PC-9 (cell line): ENCODE data around the gene CDNF. TPM values are rescaled to one million over a fixed set of nuclear protein-coding genes. Genes with fewer than 3 reads are reported as not detected.

ENCODE experiments used
- BruUV-seq: library from RNA; stranded (reverse); fragments of 400-500 nt; replicated peaks from 2 replicates; lab custom pipeline; 2021; lab: Mats Ljungman, UMichigan
- CTCF ChIA-PET: fragments of 300-600 bp; sonication (Branson Sonifier 250); formaldehyde crosslinking; loops from one replicate; lab custom pipeline; 2022; ENCODE audit warnings: antibody characterized with exemption; lab: Charles Lee
- POLR2A ChIA-PET: fragments of 300-600 bp; sonication (Branson Sonifier 250); formaldehyde crosslinking; loops from one replicate; lab custom pipeline; 2022; ENCODE audit warnings: antibody characterized with exemption; ENCODE audit not compliant: unreplicated experiment; lab: Charles Lee
- DNase-seq, 2 experiments: peaks; one replicate each; pipeline versions ENCODE4 v3.0.0 to v3.0.0-alpha.2; 2015 to 2022; ENCODE audit warnings: mixed read lengths in 1 of 2
- H2AFZ ChIP-seq: fragments of 200-600 bp; sonication (generic); 2 replicates; pipeline ENCODE4 v1.8.1; 2017; ENCODE audit warnings: antibody characterized with exemption
- H3F3A ChIP-seq: fragments of 200-600 bp; sonication (generic); 2 replicates; pipeline ENCODE4 v1.8.1; 2017; ENCODE audit warnings: antibody characterized with exemption, mild to moderate bottlenecking, low read depth; ENCODE audit not compliant: insufficient read depth
- H3K27ac ChIP-seq: fragments of 200-600 bp; sonication (generic); 2 replicates; pipeline ENCODE4 v1.6.1; 2016; ENCODE audit warnings: mixed run types
- H3K27me3 ChIP-seq: fragments of 200-600 bp; sonication (generic); 2 replicates; pipeline ENCODE4 v1.6.1; 2016; ENCODE audit warnings: low read depth, mixed run types; ENCODE audit not compliant: insufficient read depth
- H3K36me3 ChIP-seq: fragments of 200-600 bp; sonication (generic); 2 replicates; pipeline ENCODE4 v1.6.1; 2016; ENCODE audit warnings: low read depth, mixed run types
- H3K4me1 ChIP-seq: fragments of 200-600 bp; sonication (generic); replicated peaks from 2 replicates; pipeline ENCODE4 v1.6.1; 2016; ENCODE audit warnings: mixed run types; ENCODE audit not compliant: insufficient read depth
- H3K4me2 ChIP-seq: fragments of 200-600 bp; sonication (generic); 2 replicates; pipeline ENCODE4 v1.6.1; 2017; ENCODE audit warnings: mixed run types
- H3K4me3 ChIP-seq: fragments of 200-600 bp; sonication (generic); 2 replicates; pipeline ENCODE4 v1.6.1; 2016; ENCODE audit warnings: mixed run types
- H3K79me2 ChIP-seq: fragments of 200-600 bp; sonication (generic); 2 replicates; pipeline ENCODE4 v1.6.1; 2017; ENCODE audit warnings: low read depth, mixed run types
- H3K9me2 ChIP-seq: fragments of 200-600 bp; sonication (generic); 2 replicates; pipeline ENCODE4 v1.8.1; 2017; ENCODE audit warnings: mild to moderate bottlenecking; ENCODE audit not compliant: insufficient read depth
- H3K9me3 ChIP-seq: fragments of 200-600 bp; sonication (generic); 2 replicates; pipeline ENCODE4 v1.8.1; 2016; ENCODE audit warnings: low read depth; ENCODE audit not compliant: insufficient read depth
- H4K20me1 ChIP-seq: fragments of 200-600 bp; sonication (generic); 2 replicates; pipeline ENCODE4 v1.8.1; 2017; ENCODE audit not compliant: insufficient read depth
- EZH2 ChIP-seq: fragments of 200-600 bp; sonication (generic); IDR thresholded peaks from 2 replicates; pipeline ENCODE4 v1.8.0; 2017; ENCODE audit warnings: antibody characterized with exemption, low read depth
- intact Hi-C: fragments of 100-400 bp; cut with micrococcal nuclease; formaldehyde crosslinking; loops from one replicate; pipeline ENCODE4 v1.10.0; 2022; ENCODE audit not compliant: unreplicated experiment
- total RNA-seq: library from RNA; stranded (reverse); gene quantifications from 2 replicates; pipeline ENCODE4 v1.2.3, GENCODE V29; 2021

Gene CDNF
- total RNA-seq, 1 experiment from 2014 or later = 0.48 TPM

- H4K20me1 ChIP-seq = no peaks in the 10 kb centered on the region
- no peaks in the 10 kb centered on the region for H3K79me2 ChIP-seq
- CTCF ChIA-PET = no interaction called here
- H2AFZ ChIP-seq = no peak overlapping the region
- no TSS peak for BruUV-seq
- no peaks in the 10 kb centered on the region for H3K9me3 ChIP-seq
- DNase-seq = no peak
- POLR2A ChIA-PET = no interaction called here
- H3K36me3 ChIP-seq = no peaks in the 10 kb centered on the region
- intact Hi-C loops = no loop called here
- no peaks in the 10 kb centered on the region for H3F3A ChIP-seq
- no peak overlapping the region for H3K27ac ChIP-seq
- H3K4me1 ChIP-seq = no peaks in the 10 kb centered on the region
- H3K4me3 ChIP-seq = no peak overlapping the region
- no peak for TF ChIP-seq EZH2
- H3K4me2 ChIP-seq = no peak overlapping the region
- H3K27me3 ChIP-seq = no peaks in the 10 kb centered on the region
- H3K9me2 ChIP-seq = no peaks in the 10 kb centered on the region
Observed at GRCh38 chr10:14770927-14771326, 66.9 kb downstream of the CDNF start.

Other genes starting within 250 kb of the CDNF start
- 99.0 and 144 TPM in 2 replicates for gene FAM107B, start 63.1 kb downstream of the CDNF start, total RNA-seq
- 13.9 and 23.1 TPM in 2 replicates for gene HSPA14, start 269 bp upstream of the CDNF start, total RNA-seq
- gene MSANTD7, start 269 bp upstream of the CDNF start, total RNA-seq = 8.5 and 11.6 TPM in 2 replicates
- 13.4 and 20.9 TPM in 2 replicates for gene SUV39H2, start 40.8 kb upstream of the CDNF start, total RNA-seq
- gene DCLRE1C, start 116.1 kb upstream of the CDNF start, total RNA-seq = 14.0 and 15.6 TPM in 2 replicates
- 1.8 and 4.1 TPM in 2 replicates for gene MEIG1, start 121.4 kb upstream of the CDNF start, total RNA-seq
- gene OLAH, start 205.9 kb upstream of the CDNF start, total RNA-seq = not detected in 2 replicates